ENCODE measurements around the gene GPR31. TPM values are rescaled to one million over a fixed set of nuclear protein-coding genes. Genes with fewer than 3 reads are reported as not detected.

GPR31 gene
- polyA plus RNA-seq, 1 of the 3 experiments (the other 2 are of a cell fraction), result not detected

GRCh38 chr6:167152862-167153261, 4.9 kb downstream of the GPR31 start:
- Histone ChIP-seq H3K9me2 (no peaks in the 10 kb centered on the region), H3F3A (replicated peaks; ENCODE audit: insufficient read depth) (peaks cover 6% of the 10 kb centered on the region), H3K4me2 (peak overlapping the region; percentile 56), H3K27ac (ENCODE audit: low read depth in 2 of 2, low read length in 1 of 2) (peak overlapping the region in 1 of 2 experiments; percentile 54; a peak in 2 of 4 replicates), H3K27me3 (ENCODE audit: insufficient read depth) (no peaks in the 10 kb centered on the region), H3K79me2 (ENCODE audit: insufficient read depth) (no peaks in the 10 kb centered on the region), H3K4me1 (ENCODE audit: control insufficient read depth in 1 of 2, insufficient read depth in 2 of 2, low read depth in 1 of 2, low read length in 1 of 2) (peaks cover 0 to 7% of the 10 kb centered on the region in 2 experiments; a peak in 2 of 4 replicates), H3K9me3 (no peaks in the 10 kb centered on the region), H4K20me1 (ENCODE audit: insufficient read depth) (no peaks in the 10 kb centered on the region), H2AFZ (ENCODE audit: low read depth) (peak overlapping the region; percentile 75), H3K36me3 (replicated peaks in 1 of 2; ENCODE audit: control insufficient read depth in 1 of 2, insufficient read depth in 2 of 2, low read length in 1 of 2) (no peaks in the 10 kb centered on the region), H3K9ac (no peak overlapping the region), H3K4me3 (ENCODE audit: low read depth in 2 of 2, low read length in 1 of 2) (peak overlapping the region in 1 of 2 experiments; percentile 48; a peak in 2 of 4 replicates)
- ChIA-PET POLR2A (no interaction called here), CTCF (interaction anchor here (1.8 kb wide), 1 partner anchor 378 kb away, joined by 6 read pairs; no protein-coding TSS in a partner anchor)
- no peak for TF ChIP-seq RAD21 (IDR thresholded peaks at IDR 0.05; ENCODE audit: low read length)
- TF ChIP-seq FOSL2 (IDR thresholded peaks at IDR 0.05; ENCODE audit: borderline replicate concordance, low read depth), result no peak
- TF ChIP-seq FOXJ3 (CRISPR knock-in tag; IDR thresholded peaks at IDR 0.05), result no peak
- TF ChIP-seq, protein P1, sequence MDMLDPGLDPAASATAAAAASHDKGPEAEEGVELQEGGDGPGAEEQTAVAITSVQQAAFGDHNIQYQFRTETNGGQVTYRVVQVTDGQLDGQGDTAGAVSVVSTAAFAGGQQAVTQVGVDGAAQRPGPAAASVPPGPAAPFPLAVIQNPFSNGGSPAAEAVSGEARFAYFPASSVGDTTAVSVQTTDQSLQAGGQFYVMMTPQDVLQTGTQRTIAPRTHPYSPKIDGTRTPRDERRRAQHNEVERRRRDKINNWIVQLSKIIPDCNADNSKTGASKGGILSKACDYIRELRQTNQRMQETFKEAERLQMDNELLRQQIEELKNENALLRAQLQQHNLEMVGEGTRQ (IDR thresholded peaks at IDR 0.05; ENCODE audit: borderline replicate concordance, low read depth, low read length), result no peak
- TF ChIP-seq, protein P2, sequence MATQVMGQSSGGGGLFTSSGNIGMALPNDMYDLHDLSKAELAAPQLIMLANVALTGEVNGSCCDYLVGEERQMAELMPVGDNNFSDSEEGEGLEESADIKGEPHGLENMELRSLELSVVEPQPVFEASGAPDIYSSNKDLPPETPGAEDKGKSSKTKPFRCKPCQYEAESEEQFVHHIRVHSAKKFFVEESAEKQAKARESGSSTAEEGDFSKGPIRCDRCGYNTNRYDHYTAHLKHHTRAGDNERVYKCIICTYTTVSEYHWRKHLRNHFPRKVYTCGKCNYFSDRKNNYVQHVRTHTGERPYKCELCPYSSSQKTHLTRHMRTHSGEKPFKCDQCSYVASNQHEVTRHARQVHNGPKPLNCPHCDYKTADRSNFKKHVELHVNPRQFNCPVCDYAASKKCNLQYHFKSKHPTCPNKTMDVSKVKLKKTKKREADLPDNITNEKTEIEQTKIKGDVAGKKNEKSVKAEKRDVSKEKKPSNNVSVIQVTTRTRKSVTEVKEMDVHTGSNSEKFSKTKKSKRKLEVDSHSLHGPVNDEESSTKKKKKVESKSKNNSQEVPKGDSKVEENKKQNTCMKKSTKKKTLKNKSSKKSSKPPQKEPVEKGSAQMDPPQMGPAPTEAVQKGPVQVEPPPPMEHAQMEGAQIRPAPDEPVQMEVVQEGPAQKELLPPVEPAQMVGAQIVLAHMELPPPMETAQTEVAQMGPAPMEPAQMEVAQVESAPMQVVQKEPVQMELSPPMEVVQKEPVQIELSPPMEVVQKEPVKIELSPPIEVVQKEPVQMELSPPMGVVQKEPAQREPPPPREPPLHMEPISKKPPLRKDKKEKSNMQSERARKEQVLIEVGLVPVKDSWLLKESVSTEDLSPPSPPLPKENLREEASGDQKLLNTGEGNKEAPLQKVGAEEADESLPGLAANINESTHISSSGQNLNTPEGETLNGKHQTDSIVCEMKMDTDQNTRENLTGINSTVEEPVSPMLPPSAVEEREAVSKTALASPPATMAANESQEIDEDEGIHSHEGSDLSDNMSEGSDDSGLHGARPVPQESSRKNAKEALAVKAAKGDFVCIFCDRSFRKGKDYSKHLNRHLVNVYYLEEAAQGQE (IDR thresholded peaks at IDR 0.05; ENCODE audit: low read depth, low read length), result no peak
- TF ChIP-seq TAF1 (IDR thresholded peaks at IDR 0.05; ENCODE audit: borderline replicate concordance, low read depth, low read length), result no peak
- TF ChIP-seq MAX (IDR thresholded peaks at IDR 0.05; ENCODE audit: low read depth), result no peak
- TF ChIP-seq USF1 (IDR thresholded peaks at IDR 0.05; ENCODE audit: borderline replicate concordance, low read depth), result no peak
- TF ChIP-seq MEF2A (IDR thresholded peaks at IDR 0.05; ENCODE audit: borderline replicate concordance, low read depth), result no peak
- TF ChIP-seq JUND (IDR thresholded peaks at IDR 0.05), result no peak
- TF ChIP-seq POLR2AphosphoS5 (IDR thresholded peaks at IDR 0.05; ENCODE audit: low read depth, low read length), result no peak
- TF ChIP-seq TCF12 (IDR thresholded peaks at IDR 0.05), result no peak
- TF ChIP-seq FOXM1 (IDR thresholded peaks at IDR 0.05; ENCODE audit: low read depth), result no peak
- no peak for TF ChIP-seq RFX5 (IDR thresholded peaks at IDR 0.05; ENCODE audit: low read length)
- no peak for TF ChIP-seq ZBTB33 (IDR thresholded peaks at IDR 0.05; ENCODE audit: borderline replicate concordance, low read depth)
- no peak for TF ChIP-seq ELF1 (IDR thresholded peaks at IDR 0.05)
- TF ChIP-seq, protein P3, sequence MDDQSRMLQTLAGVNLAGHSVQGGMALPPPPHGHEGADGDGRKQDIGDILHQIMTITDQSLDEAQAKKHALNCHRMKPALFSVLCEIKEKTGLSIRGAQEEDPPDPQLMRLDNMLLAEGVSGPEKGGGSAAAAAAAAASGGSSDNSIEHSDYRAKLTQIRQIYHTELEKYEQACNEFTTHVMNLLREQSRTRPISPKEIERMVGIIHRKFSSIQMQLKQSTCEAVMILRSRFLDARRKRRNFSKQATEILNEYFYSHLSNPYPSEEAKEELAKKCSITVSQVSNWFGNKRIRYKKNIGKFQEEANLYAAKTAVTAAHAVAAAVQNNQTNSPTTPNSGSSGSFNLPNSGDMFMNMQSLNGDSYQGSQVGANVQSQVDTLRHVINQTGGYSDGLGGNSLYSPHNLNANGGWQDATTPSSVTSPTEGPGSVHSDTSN (IDR thresholded peaks at IDR 0.05), result no peak
- 83% methylated on average over 9 of the region's 9 CpGs for WGBS (ENCODE audit: low lambda C conversion rate)
- no peak for DNase-seq

All from SK-N-SH (cell line).